ENCODE data around the gene TXNDC5.

DNA sequence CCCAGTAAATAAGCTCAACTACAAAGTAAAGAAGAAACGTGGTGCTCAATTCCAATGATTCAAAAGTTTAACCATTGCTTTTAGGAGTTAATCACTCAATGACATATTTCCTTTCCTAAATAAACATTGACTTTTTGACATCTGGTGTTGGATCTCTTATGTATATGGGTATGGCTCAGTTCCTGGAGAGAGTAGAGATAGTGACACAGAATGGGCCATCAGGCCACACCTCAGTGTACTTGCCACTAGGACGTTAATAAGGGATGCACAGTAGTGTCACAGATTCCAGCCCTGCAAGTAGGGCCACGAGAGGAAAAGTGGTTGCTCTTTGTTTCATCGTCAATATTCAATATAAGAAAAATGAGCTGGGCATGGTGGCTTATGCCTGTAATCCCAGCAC, 48.9 kb upstream of the TXNDC5 start:
- TF ChIP-seq, protein P1, sequence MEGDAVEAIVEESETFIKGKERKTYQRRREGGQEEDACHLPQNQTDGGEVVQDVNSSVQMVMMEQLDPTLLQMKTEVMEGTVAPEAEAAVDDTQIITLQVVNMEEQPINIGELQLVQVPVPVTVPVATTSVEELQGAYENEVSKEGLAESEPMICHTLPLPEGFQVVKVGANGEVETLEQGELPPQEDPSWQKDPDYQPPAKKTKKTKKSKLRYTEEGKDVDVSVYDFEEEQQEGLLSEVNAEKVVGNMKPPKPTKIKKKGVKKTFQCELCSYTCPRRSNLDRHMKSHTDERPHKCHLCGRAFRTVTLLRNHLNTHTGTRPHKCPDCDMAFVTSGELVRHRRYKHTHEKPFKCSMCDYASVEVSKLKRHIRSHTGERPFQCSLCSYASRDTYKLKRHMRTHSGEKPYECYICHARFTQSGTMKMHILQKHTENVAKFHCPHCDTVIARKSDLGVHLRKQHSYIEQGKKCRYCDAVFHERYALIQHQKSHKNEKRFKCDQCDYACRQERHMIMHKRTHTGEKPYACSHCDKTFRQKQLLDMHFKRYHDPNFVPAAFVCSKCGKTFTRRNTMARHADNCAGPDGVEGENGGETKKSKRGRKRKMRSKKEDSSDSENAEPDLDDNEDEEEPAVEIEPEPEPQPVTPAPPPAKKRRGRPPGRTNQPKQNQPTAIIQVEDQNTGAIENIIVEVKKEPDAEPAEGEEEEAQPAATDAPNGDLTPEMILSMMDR (IDR thresholded peaks at IDR 0.05): no peak
- TF ChIP-seq POLR2A (IDR thresholded peaks at IDR 0.05): no peak
- no peak for TF ChIP-seq POLR2AphosphoS5 (IDR thresholded peaks at IDR 0.05)
